Stimulated activated CD8-positive, alpha-beta memory T cell treated with anti-CD3 and anti-CD28 coated beads, Interleukin-15, amount 100 ng/mL, for 1 hour (primary cell): ENCODE data around the gene DDX25.

ENCODE experiments used
- DNase-seq: peaks from one replicate; pipeline ENCODE4 v3.0.0-alpha.2; 2020; ENCODE audit warnings: low read depth

The DDX25 gene

DNA sequence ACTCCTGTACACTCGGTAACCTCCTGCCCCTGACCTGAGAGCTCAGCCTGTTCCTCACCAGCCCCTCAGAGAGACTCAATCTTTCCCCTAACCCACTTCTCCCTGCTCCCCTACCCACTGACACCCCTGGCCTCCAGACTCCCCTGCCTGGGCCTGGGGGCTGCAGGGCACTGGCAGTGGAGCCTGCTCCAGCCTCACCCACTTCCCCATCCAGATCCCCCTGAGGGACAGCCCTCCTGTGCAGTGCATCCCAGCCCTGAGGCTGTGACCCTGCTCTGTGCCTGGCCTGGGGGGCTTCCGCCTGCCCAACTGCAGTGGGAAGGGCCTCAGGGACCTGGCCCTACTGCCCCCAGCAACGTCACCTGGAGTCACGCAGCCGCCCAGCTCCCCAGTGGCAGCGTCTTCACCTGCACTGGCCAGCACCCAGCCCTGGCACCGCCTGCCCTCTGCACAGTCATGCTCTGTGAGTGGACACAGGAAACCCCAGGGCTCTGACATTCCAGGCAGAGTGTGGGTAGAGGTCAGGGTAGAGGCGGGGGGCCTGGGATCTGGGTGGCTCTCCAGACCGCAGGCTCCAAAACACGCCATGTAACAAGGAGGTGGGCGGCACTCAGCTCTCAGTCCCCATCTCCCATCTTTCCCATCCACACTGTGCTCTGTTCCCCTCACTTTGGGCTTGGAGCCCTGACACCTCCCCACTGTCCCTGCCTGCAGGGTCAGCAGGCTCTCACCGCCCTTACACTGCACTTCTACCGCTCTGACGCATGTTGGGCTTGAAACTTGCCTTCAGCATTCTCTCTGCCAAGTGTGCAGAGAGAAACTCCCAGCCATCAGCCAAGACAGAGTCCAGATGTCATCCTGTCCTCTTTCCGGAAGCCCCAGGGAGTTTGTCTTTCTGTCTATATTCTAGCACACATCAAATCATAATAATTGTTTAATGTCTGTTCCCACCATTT, 46.7 kb downstream of the DDX25 start:
- no peak for DNase-seq

DNA sequence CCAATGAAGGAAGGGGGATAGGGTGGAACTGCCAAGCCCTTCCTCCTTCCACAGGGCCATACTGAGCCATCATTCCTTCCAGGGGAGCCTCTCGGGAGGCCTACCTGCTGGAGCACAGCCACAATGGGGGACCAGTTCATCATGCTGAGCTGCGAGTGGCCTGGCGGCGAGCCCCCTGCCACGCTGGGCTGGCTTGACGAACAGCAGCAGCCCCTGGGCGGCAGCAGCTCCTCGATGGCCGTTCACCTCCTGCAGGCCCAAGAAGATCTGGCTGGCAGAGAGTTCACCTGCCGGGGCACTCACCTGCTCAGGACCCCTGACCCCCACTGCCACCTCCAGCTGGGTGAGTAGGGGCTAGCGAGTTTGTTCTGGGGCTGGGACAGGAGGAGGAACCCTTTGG, 47.4 kb downstream of the DDX25 start:
- no peak for DNase-seq

DNA sequence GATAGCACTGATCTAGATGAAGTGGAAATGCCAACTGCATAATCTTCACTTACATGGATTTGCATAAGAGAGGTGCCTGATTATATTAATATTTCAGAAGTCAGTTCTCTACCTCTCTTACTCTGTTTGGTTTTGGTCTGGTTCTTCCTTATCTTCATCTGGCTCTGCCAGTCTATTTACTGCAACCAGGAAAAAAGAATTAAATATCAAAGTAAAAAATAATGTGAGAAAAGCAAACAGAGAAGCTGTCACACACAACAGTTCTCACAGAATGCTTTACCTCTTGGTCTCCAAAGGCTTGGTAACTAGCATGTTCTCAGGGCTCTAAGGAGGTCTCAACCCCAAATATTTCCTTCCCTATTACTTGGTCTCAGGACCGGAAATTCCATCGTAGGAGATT, 48.3 kb downstream of the DDX25 start:
- no peak for DNase-seq

DNA sequence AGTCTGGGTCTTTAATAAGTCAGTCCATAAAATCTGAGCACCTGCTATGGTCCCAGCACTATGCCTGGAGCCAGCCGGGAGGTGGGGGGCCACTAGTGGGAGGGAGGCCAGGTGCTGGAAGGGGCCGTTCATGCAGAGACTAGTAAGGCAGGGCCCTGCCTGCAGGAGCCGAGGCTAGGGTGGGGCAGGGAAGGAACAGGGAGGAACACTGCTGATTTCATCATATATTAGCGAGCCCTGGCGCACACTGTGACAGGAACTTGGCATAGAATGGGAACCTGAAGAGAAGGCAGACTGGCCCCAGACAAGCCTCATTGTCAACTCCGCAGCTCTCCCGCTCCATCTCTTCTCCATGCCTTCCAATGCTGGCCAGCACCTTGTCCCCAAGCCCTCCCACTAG, 48.7 kb downstream of the DDX25 start:
- no peak for DNase-seq

DNA sequence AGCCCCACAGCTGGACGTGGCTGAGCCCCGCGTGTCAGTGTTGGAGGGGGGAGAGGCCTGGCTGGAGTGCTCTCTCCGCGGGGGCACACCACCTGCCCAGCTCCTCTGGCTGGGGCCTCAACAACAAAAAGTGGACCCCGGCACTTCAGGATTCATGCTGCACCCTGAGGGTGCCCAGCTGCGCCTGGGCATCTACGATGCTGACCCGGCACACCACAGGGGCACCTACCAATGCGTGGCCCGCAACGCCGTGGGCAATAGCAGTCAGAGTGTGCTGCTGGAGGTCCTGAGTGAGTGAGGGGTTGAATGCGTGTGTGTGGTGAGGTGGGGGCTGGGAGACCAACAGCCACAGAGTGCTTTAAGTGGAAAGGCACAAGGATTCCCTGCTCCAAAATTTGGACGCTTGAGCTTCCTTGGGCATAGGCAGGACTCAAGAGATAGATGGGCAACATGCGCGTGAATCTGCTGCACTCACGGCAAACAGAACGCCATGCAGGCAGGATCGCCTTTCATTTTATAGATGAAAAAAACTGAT, 49.2 kb downstream of the DDX25 start:
- no peak for DNase-seq

DNA sequence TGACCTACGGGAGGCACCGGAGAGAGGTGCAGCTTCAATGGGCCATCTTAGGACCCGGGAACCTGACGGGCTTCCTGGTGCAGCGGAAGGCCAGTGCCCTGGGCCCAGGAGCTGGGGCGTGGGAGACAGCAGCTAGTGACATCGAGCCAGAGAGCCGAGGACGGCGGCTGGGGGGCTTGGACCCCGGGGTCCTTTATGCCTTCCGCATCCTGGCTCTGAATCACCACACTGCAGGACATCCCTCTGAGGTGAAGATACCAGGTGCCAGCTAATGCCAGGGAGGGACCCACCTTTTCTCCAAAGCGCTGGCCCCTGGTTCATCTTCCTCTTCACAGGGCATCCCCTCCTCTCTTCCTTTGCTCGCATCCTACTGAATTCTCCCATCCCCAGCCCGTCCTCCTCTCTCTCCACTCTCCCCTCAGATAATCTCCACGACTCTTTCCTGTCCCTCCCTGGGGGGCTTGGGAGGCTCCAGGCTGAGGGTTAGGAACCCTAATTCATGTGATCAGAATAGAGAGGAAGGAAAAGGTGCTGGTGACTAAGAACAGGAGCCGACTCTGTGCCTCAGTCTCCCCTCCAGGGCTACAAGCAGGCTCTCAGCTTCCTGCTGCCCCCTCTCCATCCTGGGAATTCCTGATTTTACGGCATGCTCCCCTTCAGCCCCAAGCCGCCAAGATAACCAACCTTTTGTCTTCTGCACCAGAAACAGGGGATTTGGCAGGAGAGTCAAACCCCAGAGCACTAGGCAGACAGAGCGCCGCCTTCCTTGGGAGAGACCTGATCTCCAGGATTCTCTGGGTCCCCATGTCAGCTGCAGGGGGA, 50.0 kb downstream of the DDX25 start:
- DNase-seq = no peak

DNA sequence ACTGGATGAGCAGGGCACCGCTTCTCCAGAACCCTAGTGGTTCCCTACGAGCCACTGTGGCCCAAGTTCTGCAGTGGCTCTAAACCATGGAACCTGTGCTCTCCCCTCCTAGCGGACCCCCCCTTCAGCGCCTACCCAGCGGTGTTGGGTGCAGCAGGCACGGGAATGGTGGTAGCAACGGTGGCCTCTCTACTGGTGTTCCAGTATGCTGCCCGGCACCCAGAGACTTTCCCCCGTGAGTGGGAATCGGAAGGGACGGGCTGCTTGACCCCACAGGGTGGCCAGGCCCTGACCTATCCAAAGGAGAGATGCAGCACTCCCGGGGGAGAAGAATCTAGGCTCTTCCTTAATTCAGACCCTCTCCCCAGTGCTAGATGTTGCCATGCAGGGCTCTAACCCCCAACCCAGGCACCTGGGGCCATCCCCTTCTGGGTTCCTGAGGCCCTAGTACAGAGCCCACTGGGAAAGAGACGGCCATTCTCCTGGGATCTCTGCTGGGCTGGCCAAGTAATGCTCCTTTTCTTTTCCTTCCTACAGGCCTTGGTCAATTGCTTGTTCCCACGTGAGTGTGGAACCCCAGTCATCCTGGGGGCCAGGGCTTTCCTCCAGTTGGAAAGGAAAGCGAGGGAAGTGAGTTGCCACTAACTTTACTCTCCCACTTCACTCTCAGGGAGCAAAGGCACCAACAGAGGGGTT, 50.8 kb downstream of the DDX25 start:
- DNase-seq = no peak

DNA sequence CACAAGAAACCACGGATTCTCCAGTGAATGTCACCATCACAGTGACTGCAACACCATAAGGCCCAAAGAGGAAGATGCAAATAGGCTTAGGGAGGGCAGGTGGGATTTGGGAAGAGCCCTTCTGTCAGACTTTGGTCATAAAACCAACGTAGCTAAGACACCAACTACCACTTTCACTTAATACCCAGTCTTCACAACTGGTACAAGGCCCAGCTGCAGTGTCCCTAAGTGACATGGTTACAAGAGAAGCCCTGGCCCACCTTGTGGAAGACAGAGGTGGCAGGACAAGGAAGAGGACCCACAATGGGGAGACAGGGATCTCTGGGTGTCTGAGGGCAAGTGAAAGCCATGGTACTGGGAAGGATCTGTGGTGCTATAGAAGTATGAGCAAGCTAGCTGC, 51.5 kb downstream of the DDX25 start:
- no peak for DNase-seq

DNA sequence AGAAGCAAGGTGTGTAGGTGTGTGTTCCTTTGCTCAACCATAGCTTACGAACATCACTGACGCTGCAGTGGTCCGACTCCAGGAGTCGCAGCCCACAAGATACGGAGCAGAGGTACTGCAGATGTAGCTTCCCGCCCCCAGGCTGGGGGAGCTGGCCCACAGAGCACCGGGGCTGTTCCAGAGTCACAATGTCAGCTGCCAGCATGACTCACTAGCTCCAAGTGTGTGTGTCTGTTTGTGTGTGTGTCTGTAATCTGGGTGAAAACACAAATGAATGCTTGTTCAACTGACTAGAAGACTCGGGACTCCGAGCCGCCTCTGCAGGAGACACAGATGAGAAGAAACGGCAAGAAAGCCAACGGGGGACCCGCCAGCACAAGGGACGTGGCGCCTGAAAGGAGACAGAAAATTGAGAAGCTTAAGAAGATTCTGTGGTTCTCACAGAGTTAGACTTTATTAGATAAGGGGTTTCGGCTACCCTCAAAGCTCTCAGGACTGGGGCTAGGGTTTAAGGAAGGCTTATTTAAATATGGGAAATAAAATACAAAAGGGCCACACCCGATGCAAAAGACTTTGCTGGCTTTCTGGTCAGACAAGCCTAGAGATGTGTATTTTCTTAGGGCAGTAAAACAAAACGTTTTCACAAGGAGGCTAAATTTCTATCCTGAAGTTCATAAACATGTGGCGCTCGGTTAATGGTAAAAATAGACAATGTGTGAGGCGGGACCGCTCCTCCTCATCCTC, 52.3 kb downstream of the DDX25 start:
- no peak for DNase-seq

DNA sequence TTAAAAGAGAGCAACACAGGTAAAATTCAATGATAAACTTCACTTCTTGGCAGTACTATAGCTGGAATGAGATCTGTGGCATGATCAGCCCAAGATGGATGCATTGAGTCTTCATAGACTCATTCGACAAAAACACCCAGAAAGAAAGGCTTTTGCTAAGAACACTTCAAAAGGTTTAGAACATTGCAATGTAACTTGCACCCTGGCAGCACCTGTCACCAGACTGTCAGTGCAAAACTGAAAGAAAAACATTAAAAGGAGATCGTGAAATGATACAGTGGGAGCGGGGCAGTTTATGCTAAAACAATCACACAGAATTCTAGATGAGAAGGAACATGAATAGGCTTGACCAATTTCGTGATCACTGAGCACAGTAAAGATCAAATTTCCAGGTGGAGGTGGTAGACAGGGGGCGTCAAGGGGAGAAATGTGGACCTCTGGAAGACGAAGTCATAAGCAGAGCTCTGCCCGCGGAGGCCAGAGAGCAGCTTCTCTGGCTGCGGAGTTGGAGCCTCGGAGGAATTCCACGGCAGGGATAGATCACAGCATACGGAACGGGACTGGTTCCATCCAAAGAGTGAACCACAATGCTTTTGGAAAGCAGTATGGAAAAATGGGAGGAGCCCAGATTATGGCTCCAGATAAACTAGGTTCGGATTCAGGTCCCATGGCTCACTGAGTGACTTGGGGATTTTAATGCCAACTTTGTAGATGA, 53.5 kb downstream of the DDX25 start:
- no peak for DNase-seq

DNA sequence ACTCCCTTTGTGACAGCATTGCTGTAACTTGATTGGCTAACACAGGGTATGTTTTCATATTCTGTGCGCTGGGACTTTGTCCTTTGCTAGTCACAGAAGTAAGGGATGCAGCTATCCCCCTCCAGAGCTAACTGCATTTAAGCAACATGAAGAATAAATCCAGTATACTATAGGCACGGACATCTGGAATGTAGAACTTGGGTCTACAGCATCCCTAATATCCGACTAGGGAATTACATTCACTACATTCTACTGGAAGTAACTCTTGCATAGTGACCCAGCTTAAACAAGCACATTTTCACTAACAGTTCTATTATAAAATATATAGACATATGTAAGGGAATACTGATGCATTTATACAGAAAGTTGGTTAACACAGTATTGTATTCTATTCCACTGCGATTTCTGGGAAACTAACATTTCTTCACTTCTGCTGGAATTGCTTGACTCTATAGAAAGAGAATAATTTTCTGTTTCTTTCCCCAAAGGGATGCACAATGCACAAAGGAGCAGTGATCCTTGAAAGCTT, 54.6 kb downstream of the DDX25 start:
- no peak for DNase-seq

DNA sequence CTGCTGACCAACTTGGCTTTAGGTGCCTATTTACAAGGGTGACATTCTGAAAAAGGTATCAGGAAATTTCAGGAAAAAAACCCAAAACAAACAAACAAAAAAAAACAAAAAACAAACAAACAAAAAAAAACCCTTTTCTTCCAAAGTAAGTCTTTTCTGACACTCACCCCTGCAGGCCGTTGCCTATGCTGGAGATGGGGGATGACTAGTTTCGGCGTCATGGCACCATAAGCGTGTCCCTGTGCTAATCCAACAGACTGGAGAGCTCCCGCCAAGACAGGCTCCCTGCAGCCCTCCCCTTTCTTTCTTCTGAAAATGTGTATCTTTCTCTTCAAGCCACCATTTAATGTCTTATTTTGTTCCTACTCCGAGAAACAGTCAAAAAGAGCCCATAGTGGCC, 55.2 kb downstream of the DDX25 start:
- no peak for DNase-seq

DNA sequence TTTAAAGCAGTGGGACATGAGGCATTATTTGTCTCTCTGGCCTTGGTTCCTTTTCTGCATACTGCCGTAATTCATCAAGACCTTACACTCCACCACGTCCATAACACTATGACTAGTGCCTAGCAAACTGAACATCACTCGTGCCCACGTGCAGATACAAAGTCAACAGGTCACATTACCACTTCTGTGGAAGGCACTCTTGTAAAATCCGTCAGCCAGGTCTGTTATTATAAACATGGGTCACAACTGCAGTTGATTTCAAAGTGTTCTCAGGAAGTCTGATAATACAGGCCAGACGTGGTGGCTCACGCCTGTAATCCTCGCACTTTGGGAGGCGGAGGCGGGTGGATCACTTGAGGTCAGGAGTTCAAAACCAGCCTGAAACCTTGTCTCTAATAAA, 55.6 kb downstream of the DDX25 start:
- no peak for DNase-seq

DNA sequence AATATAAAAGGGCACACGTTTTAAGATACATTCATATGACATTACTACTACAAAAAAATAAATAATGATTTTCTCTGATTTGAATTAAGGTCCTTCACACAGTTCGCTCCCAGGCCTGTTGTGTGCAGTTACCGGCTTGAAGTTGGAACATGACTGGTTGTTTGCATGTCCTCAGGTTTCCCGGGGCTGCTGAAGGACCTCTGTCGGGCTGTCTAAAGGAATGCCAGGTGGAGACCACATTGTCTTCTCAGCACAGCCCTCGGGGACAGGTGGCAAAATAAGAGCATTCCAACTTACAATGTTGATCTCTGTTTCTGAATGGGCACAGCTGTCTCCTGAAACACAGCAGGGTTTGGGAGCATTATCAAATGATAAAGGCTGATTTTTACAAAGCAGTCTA, 56.5 kb downstream of the DDX25 start:
- DNase-seq = no peak

DNA sequence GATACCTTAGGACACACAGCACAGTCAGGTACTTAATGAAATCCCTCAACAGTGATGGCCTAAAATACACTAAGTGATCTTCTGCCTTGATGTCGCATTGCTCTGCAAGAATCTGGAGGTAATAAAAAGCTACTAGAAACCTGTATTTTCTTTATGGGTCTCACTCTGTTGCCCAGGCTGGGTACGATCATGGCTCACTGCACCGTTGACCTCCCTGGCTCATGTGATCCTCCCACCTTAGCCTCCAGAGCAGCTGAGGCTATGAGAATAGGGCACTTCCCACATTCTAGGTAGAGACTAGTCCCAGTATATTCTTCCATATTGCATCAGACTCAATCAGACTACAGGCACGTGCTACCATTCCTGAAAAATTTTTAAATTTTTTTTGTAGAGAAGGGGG, 63.2 kb downstream of the DDX25 start:
- no peak for DNase-seq

DNA sequence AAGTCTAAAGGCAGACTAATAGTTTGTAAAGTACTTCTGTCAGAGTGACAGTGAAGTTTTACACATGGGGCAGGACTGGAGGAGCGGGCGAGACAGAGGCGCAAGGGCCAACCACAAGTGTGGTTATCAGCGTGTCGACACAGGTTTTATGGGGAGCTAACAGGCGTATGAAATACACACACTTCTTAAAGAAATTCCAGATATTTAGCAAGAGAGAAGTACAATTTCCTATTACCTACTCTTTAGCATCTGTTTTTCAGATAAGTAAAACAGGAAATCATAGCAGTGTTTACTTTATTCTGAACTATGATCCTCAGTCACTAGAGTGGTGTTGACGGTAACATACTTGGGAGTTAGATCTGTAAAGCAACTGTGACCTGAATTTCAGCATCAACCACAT, 64.0 kb downstream of the DDX25 start:
- DNase-seq = no peak

DNA sequence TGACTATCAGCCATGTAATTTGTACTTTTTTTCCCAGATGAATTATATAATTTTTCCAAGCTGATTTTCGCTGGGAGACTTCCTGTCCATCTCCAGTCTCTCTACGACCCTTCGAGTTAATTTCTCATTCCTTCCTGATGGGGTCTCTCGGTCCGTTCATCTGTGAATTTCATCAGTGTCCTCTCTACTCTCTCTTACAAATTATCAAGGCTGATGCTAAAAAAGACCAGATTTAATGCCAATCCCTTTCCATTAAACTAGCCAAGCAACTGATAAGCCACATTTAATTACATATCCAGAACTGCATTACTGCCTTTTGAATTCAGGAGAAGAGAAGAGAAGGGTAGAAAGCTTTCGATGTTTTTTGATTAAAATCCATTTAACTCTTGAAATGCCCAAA, 67.3 kb downstream of the DDX25 start:
- no peak for DNase-seq

DNA sequence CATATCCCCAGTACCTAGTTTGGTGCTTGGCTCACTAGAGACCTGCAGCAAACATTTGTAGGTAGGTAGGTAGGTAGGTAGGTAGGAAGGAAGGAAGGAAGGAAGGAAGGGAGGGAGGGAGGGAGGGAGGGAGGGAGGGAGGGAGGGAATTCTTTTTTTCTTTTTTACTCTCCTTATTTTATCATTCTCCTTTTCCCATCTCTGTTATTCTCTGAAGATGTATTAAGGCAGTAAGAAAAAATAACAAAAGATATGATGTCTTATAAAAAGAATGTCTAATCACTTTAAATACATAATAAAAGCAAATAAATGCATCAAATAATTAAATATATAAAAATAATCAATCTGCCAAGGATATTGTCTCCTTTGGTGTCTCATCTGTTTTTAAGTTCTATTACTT, 70.0 kb downstream of the DDX25 start:
- no peak for DNase-seq

DNA sequence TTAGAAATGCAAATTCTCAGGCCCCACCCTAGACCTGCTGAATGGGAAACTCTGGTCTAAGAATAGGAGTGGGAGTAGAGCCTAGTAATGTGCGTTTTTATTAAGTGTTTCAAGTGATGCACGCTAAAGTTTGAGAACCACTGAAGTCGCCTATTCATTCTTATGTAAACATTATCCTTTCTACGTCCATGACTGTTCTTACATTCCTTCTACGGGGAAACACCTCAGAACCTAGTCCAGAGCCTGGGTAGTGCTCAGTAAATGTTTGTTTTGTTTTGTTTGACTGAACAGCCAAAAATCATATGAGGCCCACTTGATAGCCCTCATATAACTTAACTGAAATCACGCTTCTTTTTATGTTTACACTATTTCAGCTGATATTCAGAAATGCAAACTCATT, 71.3 kb downstream of the DDX25 start:
- no peak for DNase-seq

DNA sequence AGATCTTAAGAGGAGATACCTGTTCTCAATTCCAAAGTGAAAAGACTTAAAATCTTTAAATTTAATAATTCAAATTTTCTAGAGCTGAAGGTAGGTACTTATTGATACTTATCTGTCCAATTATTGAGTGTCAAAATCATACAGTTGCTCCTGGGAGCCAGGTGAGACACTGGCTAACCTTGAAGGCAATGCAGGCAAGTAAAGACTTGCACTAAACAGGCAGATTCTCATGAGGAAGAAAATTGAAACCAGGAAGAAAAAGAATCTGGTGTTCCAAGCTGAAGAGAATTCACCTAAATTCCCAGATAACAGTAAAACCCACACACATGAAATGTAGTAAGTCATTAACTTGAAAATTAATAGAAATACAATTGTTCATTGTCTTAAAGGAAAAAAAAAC, 71.8 kb downstream of the DDX25 start:
- no peak for DNase-seq

DNA sequence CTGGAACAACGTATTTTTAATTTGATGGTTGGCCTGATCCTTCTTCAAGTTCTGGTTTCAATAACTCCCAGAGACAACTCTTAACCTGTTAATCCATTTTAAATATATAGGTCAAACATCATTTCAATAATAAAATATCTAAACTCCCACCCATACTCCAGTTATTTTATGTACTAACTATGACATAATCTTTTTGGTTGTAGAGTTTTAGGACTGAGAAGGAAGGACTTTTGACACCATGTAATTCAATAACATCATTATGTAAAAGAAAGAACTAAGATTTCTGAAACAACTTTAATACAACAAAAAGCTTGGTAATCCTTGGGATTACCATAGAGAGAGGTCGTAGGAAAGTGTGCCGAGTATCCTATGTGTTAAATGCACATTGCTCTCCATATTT, 73.0 kb downstream of the DDX25 start:
- no peak for DNase-seq
